H1 (cell line): ENCODE results near the gene NCOA6.

Experiments used
- ATF2 ChIP-seq: IDR thresholded peaks from 2 replicates; pipeline ENCODE4 v1.6.1; 2012; ENCODE audit warnings: low read length, inconsistent platforms
- CTCF ChIP-seq, 3 experiments: IDR thresholded peaks; 1 replicate in 2 of 3; 2 replicates in 1 of 3; pipeline versions ENCODE4 v1.5.1 to v1.6.1; 2011; ENCODE audit warnings: low read length in 3 of 3, mild to moderate bottlenecking in 3 of 3, inconsistent platforms in 2 of 3, low read depth in 1 of 3, moderate library complexity in 1 of 3; ENCODE audit not compliant: insufficient read depth in 1 of 3; ENCODE audit errors: control extremely low read depth in 1 of 3
- EGR1 ChIP-seq: IDR thresholded peaks from 2 replicates; pipeline ENCODE4 v1.6.1; 2011; ENCODE audit warnings: low read depth, low read length, borderline replicate concordance
- EZH2 ChIP-seq: fragments of 200-600 bp; sonication (generic); IDR thresholded peaks from 2 replicates; pipeline ENCODE4 v1.7.1; 2012; ENCODE audit warnings: low read depth, mild to moderate bottlenecking, moderate library complexity, low read length, inconsistent platforms; ENCODE audit not compliant: severe bottlenecking
- MAX ChIP-seq: IDR thresholded peaks from 2 replicates; pipeline ENCODE4 v1.6.1; 2012; ENCODE audit warnings: inconsistent platforms
- POLR2A ChIP-seq, 2 experiments: IDR thresholded peaks; 1 replicate in 1 of 2; 2 replicates in 1 of 2; pipeline ENCODE4 v1.6.1; 2011; ENCODE audit warnings: low read depth in 2 of 2, low read length in 2 of 2, mild to moderate bottlenecking in 2 of 2; ENCODE audit errors: control extremely low read depth in 1 of 2
- RAD21 ChIP-seq, 2 experiments: IDR thresholded peaks in 1 of 2; conservative IDR thresholded peaks in 1 of 2; 2 replicates each; pipeline ENCODE4 v1.6.1; 2011; ENCODE audit warnings: low read depth in 2 of 2, low read length in 2 of 2, improper control_type of control experiment in 1 of 2, inconsistent platforms in 1 of 2, mild to moderate bottlenecking in 1 of 2, moderate library complexity in 1 of 2
- SIN3A ChIP-seq, 2 experiments: IDR thresholded peaks in 1 of 2; conservative IDR thresholded peaks in 1 of 2; 2 replicates each; pipeline ENCODE4 v1.6.1; 2011 to 2012; ENCODE audit warnings: low read length in 2 of 2, improper control_type of control experiment in 1 of 2, low read depth in 1 of 2, mild to moderate bottlenecking in 1 of 2
- SRF ChIP-seq: IDR thresholded peaks from 2 replicates; pipeline ENCODE4 v1.6.1; 2011; ENCODE audit warnings: mild to moderate bottlenecking, low read depth, low read length, moderate library complexity
- YY1 ChIP-seq: IDR thresholded peaks from 2 replicates; pipeline ENCODE4 v1.6.1; 2011; ENCODE audit warnings: low read depth, mild to moderate bottlenecking, low read length

GRCh38 chr20:34849778-34850177 lies 24.3 kb upstream of the NCOA6 start:
- TF ChIP-seq CTCF (IDR thresholded peaks at IDR 0.05; ENCODE audit: control extremely low read depth in 1 of 3, insufficient read depth in 1 of 3, low read depth in 1 of 3, low read length in 3 of 3) (no peak), SIN3A (conservative IDR thresholded peaks at IDR 0.05 in 1 of 2, IDR thresholded peaks at IDR 0.05 in 1 of 2; ENCODE audit: low read depth in 1 of 2, low read length in 2 of 2) (no peak), ATF2 (no peak), RAD21 (IDR thresholded peaks at IDR 0.05 in 1 of 2, conservative IDR thresholded peaks at IDR 0.05 in 1 of 2; ENCODE audit: low read depth in 2 of 2, low read length in 2 of 2) (no peak), YY1 (no peak), SRF (no peak), MAX (no peak), EZH2 (no peak), EGR1 (no peak), POLR2A (IDR thresholded peaks at IDR 0.05; ENCODE audit: control extremely low read depth in 1 of 2, low read depth in 2 of 2, low read length in 2 of 2) (no peak)
